HG02759 (cell line): Measurements from ENCODE around the gene NEK7.

Experiments
- ATAC-seq: cut with Tn5 transposase; IDR thresholded peaks from one replicate; pipeline ENCODE4 v1.9.1; 2021; ENCODE audit warnings: mild to moderate bottlenecking, moderate library complexity; ENCODE audit not compliant: unreplicated experiment

NEK7 gene

GRCh38 chr1:198333744-198334143 lies 176.9 kb downstream of the NEK7 start:
- ATAC-seq, result no peak

- no peak for ATAC-seq
Observed at GRCh38 chr1:198335663-198336062, 178.9 kb downstream of the NEK7 start.

- no peak for ATAC-seq
Observed at GRCh38 chr1:198337886-198338285, 181.1 kb downstream of the NEK7 start.

GRCh38 chr1:198340139-198340538 lies 183.3 kb downstream of the NEK7 start:
- peak; percentile 63 for ATAC-seq

- ATAC-seq, result no peak
Observed at GRCh38 chr1:198346178-198346577, 189.4 kb downstream of the NEK7 start.

GRCh38 chr1:198350456-198350855 lies 193.7 kb downstream of the NEK7 start:
- no peak for ATAC-seq

- peak; percentile 86 for ATAC-seq
Observed at GRCh38 chr1:198352975-198353695, 196.3 kb downstream of the NEK7 start.

- ATAC-seq, result no peak
Observed at GRCh38 chr1:198357937-198358336, 201.1 kb downstream of the NEK7 start.

- no peak for ATAC-seq
Observed at GRCh38 chr1:198359024-198359653, 202.3 kb downstream of the NEK7 start.

GRCh38 chr1:198360208-198360729 lies 203.5 kb downstream of the NEK7 start:
- ATAC-seq, result no peak

GRCh38 chr1:198361237-198361767 lies 204.5 kb downstream of the NEK7 start:
- ATAC-seq, result no peak

- ATAC-seq, result peak; percentile 47
Observed at GRCh38 chr1:198363625-198364151, 206.9 kb downstream of the NEK7 start.

- no peak for ATAC-seq
Observed at GRCh38 chr1:198364471-198364870, 207.7 kb downstream of the NEK7 start.

- ATAC-seq, result no peak
Observed at GRCh38 chr1:198367296-198367695, 210.5 kb downstream of the NEK7 start.

GRCh38 chr1:198370996-198371395 lies 214.2 kb downstream of the NEK7 start:
- ATAC-seq, result no peak
